ENCODE results near the gene CACNA1C. TPM values are rescaled to one million over a fixed set of nuclear protein-coding genes. Genes with fewer than 3 reads are reported as not detected.

The CACNA1C gene
- total RNA-seq, 1 experiment from 2014 or later, result 0.35 TPM

DNA sequence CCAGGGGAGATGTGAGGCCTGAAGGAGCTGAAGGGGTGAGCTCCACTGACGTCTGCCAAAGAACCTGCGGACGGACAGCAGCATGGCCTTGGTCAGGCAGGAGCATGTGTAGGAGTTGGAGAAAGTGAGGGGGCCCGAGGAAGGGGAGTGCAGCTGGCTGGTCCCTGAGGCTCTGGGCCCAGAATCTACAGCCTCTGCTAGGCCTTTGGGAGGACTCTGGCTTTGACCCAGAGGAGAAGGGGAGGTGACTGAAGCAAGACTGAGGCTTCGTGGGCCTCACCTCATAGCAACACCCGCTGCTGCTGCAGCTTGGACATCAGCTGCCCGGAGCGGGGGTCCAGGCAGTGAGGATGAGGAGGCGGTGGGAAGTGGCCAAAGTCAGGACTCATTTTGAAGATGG lies 525.4 kb downstream of the CACNA1C start:
- Histone ChIP-seq H3K36me3 (replicated peaks; ENCODE audit: control insufficient read depth, insufficient read depth, low read length) (no peaks in the 10 kb centered on the region), H3K27me3 (ENCODE audit: control insufficient read depth, insufficient read depth, low read length) (peaks cover 2% of the 10 kb centered on the region), H3K4me3 (ENCODE audit: insufficient read depth, low read depth, low read length) (no peak overlapping the region)
- DNase-seq, result no peak

DNA sequence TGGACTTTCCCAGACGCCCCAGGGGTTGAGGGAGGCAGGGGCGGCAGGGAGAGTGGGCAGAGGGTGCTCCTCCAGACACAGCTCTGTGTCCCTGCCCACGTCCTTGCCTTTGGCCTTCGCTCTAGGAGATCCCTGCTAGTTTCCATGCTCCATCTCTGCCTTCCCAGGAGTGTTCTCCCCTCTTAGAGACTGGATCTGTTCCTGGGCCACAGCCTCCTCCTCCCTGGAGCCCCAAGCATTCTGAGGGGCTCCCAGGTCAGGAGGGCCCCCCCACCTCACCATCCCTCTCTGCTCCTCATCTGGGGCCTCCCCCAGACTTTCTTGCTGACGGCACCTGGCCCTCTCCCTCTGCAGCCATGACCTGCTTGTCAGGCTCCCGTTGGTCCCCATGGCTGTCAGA lies 526.0 kb downstream of the CACNA1C start:
- DNase-seq, result no peak
- Histone ChIP-seq H3K4me3 (ENCODE audit: insufficient read depth, low read depth, low read length) (no peak overlapping the region), H3K27me3 (ENCODE audit: control insufficient read depth, insufficient read depth, low read length) (peaks cover 7% of the 10 kb centered on the region), H3K36me3 (replicated peaks; ENCODE audit: control insufficient read depth, insufficient read depth, low read length) (no peaks in the 10 kb centered on the region)

DNA sequence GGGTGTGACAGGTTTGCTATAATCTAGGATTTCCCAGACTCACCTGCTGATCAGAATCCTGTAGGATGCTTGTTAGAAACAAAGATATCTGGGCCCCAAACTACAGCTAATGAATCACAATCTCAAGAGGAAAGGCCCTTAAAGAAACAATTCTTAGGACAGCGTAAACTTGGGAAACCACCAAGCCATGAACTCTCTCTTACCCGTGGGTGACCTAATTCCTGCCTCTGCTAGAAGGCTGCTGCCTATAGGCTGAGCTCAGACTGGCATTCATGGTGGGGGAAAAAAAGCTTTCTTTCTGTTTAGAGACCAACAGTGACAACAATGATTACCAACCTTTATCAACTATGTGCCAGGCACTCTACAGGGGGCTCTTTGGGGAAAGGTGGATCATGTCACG lies 528.0 kb downstream of the CACNA1C start:
- no peaks in the 10 kb centered on the region for H3K36me3 ChIP-seq (replicated peaks; ENCODE audit: control insufficient read depth, insufficient read depth, low read length)
- DNase-seq, result no peak
- H3K4me3 ChIP-seq (ENCODE audit: insufficient read depth, low read depth, low read length), result no peak overlapping the region
- H3K27me3 ChIP-seq (ENCODE audit: control insufficient read depth, insufficient read depth, low read length), result peaks cover 12% of the 10 kb centered on the region

DNA sequence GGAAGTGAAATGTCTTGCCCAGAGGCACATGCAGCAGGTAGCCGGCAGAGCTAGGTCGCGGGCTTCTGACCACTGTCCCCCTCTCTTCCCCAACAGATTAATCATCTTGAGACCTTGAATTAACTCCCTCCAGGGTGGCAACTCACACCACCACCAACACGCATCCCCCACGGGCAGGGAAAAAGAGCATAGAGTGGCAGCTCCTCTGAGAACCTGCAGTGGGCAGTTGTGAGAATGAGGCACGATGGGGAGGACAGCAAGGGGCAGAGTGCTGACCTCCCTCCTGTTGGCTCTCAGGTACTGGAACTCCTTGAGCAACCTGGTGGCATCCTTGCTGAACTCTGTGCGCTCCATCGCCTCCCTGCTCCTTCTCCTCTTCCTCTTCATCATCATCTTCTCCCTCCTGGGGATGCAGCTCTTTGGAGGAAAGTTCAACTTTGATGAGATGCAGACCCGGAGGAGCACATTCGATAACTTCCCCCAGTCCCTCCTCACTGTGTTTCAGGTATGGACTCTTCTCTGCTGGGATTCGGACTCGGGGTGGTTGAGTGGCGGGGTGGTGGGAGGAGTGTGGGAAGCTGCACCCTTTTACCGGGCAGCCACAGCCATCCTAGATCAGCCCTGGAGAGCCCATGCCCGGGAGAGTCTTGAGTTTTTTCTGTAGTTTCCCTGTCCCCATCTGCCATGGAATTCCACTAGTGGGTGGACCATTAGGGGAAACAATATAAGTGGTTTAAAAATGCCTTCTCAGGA lies 528.7 kb downstream of the CACNA1C start:
- no peak for DNase-seq

DNA sequence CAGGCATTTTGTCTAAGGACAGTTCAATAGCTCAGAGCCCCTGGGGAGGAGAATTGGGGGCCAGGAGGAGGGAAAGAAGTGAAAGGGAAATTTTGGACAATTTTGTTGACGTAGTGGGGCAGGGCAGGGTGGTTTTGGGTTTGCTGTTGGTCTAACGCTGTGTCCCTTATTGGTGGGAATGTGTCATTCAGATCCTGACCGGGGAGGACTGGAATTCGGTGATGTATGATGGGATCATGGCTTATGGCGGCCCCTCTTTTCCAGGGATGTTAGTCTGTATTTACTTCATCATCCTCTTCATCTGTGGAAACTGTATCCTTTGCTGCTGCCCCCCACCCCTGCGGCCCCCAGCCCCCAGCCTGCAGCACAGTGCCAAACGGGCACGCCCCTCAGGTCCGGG lies 529.8 kb downstream of the CACNA1C start:
- H3K36me3 ChIP-seq (replicated peaks; ENCODE audit: control insufficient read depth, insufficient read depth, low read length), result no peaks in the 10 kb centered on the region
- H3K27me3 ChIP-seq (ENCODE audit: control insufficient read depth, insufficient read depth, low read length), result peaks cover 12% of the 10 kb centered on the region
- DNase-seq, result no peak
- no peak overlapping the region for H3K4me3 ChIP-seq (ENCODE audit: insufficient read depth, low read depth, low read length)

More for the DNA sequence above, 528.7 kb downstream of the CACNA1C start:
- Histone ChIP-seq H3K27me3 (ENCODE audit: control insufficient read depth, insufficient read depth, low read length) (peaks cover 12% of the 10 kb centered on the region), H3K36me3 (replicated peaks; ENCODE audit: control insufficient read depth, insufficient read depth, low read length) (no peaks in the 10 kb centered on the region), H3K4me3 (ENCODE audit: insufficient read depth, low read depth, low read length) (no peak overlapping the region)

DNA sequence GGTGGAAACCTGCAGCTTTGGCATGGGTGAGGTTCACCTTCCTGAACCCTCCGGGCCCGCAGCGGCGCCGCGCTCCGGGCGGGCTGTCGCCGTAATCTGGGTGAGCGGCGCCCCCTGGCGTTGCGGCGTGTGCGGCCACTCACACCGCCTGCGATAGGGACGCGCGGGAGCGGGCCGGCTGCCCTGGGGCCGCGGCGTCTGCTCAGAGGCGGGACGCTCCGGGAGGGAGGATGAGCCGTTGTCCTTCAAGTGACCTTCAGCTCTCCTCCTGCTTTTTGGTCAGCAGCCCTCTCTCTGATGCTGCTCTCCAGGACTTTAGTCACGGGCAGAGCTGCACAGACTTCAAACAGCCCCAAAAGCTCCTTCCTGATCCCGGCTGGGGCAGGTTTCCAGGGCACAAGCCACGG lies 530.3 kb downstream of the CACNA1C start:
- H3K27me3 ChIP-seq (ENCODE audit: control insufficient read depth, insufficient read depth, low read length), result peaks cover 12% of the 10 kb centered on the region
- no peaks in the 10 kb centered on the region for H3K36me3 ChIP-seq (replicated peaks; ENCODE audit: control insufficient read depth, insufficient read depth, low read length)
- DNase-seq, result peak; percentile 94
- H3K4me3 ChIP-seq (ENCODE audit: insufficient read depth, low read depth, low read length), result no peak overlapping the region

DNA sequence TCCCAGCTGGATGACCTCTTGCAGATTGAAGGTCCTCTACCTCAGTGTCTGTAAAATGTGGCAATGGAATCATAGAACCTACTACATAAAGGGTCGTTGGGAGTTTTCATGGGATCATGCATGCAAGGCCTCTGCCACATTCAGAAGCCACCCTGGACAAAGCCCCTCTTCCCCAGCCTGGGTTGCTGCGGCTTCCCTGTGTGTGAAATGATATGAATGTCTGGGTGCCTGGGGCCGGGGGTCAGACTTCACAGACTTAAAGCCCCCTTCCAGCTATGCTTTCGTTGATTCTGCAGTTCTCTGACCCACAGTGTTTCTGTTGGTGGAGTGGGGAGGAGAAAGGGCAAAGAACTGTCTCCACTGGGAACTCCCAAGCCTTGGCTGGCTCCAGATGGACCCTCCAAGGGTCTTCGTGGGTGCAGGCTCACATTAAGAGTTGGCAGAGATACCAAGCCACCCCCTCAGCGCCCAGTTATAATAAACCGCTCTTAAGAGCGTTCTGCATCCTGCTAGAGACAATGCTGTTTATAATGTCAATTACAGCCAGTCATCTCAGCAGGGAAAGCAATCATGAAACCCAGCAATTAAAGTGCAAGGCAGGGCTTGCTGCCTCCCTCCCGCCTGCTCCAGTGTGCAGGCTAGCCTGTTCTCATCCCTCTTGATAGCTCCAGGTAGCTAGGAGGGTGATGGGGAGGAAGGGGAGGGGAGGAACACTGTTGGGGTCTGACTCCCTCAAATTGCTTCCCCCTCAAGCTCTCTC lies 531.0 kb downstream of the CACNA1C start:
- H3K4me3 ChIP-seq (ENCODE audit: insufficient read depth, low read depth, low read length), result no peak overlapping the region
- no peaks in the 10 kb centered on the region for H3K36me3 ChIP-seq (replicated peaks; ENCODE audit: control insufficient read depth, insufficient read depth, low read length)
- no peak for DNase-seq
- H3K27me3 ChIP-seq (ENCODE audit: control insufficient read depth, insufficient read depth, low read length), result peaks cover 12% of the 10 kb centered on the region

DNA sequence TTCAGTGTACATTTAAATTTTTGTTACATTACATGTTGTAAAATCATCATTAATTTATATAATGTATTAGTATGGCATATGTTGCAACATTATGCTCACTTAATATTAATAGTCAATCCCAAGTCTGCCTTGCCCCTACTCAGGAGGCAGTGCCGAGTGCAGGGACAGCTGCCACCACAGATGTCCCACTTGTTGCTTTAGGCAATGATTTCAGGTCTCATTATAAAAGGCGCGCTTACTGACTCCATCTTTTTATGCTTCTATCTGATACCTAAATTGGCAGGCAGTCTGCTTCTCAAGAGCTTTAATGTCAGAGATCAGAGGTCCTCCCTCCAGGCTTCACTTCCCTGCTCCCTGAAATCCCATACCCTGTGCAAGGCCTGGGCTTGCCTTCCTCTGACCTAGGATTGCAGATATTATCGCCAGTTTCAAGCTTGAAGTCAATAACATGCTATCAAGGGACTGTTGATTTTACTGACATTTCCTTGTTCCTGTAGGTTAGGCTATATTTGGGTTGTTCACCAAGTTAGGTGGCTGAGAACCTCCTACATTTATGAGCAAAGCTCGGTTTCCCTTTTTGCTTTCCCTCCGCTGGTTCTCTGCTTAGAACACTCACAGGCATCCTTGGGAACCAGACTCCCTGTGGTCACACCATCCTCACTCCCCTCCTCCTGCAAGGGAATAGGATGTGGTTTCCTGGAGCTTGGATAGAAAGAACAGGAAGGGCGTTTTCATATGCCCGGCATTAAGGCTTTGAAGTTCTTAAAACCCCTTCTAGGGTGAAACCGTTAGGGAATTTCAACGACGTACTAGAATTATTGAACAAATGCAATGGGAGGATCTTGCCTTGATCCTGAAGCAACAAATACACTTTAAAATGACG lies 533.6 kb downstream of the CACNA1C start:
- DNase-seq, result peak; percentile 81
- Histone ChIP-seq H3K27me3 (ENCODE audit: control insufficient read depth, insufficient read depth, low read length) (peaks cover 12% of the 10 kb centered on the region), H3K4me3 (ENCODE audit: insufficient read depth, low read depth, low read length) (no peak overlapping the region), H3K36me3 (replicated peaks; ENCODE audit: control insufficient read depth, insufficient read depth, low read length) (no peaks in the 10 kb centered on the region)

DNA sequence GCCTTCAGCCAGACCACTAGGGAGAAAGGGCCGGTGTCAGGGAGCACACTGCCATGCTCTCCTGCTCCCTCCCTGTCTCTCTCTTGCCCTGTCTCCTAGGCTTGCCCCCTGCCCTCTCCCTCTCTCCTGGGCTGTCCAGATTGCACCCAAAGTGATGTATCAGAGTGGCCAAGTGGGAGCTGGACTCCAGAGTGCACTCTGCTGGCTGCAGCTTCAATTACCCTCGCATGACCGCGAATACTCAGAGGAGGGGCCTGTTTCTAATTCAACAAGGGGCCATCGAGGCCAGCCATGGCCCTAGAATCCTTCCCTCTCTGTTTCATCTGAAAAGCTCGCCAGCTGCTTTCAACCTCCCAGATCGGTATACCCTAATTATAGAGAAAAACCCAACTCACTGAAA lies 535.6 kb downstream of the CACNA1C start:
- peaks cover 9% of the 10 kb centered on the region for H3K27me3 ChIP-seq (ENCODE audit: control insufficient read depth, insufficient read depth, low read length)
- no peaks in the 10 kb centered on the region for H3K36me3 ChIP-seq (replicated peaks; ENCODE audit: control insufficient read depth, insufficient read depth, low read length)
- H3K4me3 ChIP-seq (ENCODE audit: insufficient read depth, low read depth, low read length), result no peak overlapping the region
- peak; percentile 70 for DNase-seq

DNA sequence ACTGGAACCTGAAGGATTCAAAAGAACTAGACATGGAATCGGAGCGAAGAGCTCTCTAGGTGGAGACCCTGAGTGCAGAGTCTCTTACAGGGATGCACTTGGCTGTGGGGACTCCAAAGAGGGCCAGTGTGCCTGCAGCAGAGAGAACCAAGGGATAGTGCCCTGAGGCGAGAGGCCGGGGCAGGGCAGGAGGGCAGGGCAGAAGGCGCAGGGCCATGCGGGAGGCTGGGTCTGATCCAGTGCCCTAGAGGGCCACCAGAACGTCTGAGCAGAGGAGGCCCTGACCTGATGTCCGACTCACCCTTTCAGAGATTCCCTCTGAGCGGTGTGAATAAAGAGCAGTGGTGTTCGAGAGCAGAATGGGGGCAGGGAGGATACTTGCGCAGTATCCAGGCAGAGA lies 536.6 kb downstream of the CACNA1C start:
- H3K27me3 ChIP-seq (ENCODE audit: control insufficient read depth, insufficient read depth, low read length), result peaks cover 3% of the 10 kb centered on the region; the same call in 1 of the 2 replicates
- no peak overlapping the region for H3K4me3 ChIP-seq (ENCODE audit: insufficient read depth, low read depth, low read length)
- DNase-seq, result no peak
- H3K36me3 ChIP-seq (replicated peaks; ENCODE audit: control insufficient read depth, insufficient read depth, low read length), result no peaks in the 10 kb centered on the region

DNA sequence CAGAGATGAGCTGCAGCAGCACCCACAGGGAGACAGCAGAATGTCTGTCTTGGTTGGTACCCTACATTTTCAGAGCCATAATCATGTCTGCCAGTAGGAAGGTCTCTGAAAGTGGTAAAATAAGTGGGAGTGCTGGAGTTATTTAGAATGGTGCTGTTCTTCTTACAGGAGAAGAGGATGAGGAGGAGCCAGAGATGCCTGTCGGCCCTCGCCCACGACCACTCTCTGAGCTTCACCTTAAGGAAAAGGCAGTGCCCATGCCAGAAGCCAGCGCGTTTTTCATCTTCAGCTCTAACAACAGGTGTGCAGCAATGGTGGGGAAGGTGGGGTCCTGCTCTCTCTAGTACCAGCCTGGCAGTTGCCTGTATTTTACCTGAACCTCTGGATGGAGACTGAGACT lies 540.3 kb downstream of the CACNA1C start:
- no peaks in the 10 kb centered on the region for H3K36me3 ChIP-seq (replicated peaks; ENCODE audit: control insufficient read depth, insufficient read depth, low read length)
- no peak for DNase-seq
- H3K4me3 ChIP-seq (ENCODE audit: insufficient read depth, low read depth, low read length), result no peak overlapping the region
- H3K27me3 ChIP-seq (ENCODE audit: control insufficient read depth, insufficient read depth, low read length), result no peaks in the 10 kb centered on the region

DNA sequence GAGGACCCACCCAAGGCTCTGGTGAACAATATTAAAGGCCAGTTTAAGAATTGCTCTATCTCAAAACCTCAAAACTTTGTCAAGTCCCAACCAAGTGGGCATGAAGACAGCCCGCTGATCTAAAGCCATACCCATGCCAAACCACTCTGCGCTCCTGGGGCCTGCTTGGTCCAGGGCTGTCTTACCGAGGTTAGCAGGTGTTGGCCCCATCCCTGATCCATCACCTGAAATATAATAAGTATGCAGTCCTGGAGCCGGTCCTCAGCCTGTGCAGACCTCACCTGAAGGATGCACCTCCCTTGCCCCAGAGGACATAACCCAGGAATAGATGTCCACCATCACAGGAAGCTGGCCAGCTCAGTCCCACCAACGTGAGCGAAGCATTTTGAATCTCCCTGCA lies 543.7 kb downstream of the CACNA1C start:
- H3K36me3 ChIP-seq (replicated peaks; ENCODE audit: control insufficient read depth, insufficient read depth, low read length), result no peaks in the 10 kb centered on the region

DNA sequence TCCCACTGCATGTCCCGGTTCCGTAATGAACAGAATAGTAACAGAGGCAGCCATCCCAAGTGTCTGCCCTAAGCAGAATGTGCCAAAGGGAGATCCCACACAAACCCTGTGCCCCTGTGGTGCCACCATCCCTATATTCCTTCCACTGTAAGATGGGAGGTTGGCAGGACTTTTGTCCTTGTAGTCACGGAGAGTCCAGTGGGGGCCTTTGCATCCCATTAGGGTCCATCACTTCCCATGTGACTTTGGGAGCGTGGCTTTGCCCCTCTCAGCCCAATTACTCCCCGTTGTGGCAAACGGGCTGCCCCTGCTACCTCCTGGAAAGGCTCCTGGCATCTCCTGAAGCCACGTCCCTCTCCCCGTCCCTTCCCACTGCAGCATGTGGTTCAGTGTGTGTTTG lies 552.5 kb downstream of the CACNA1C start:
- no peak for DNase-seq
- H3K4me3 ChIP-seq (ENCODE audit: insufficient read depth, low read depth, low read length), result no peak overlapping the region
- no peaks in the 10 kb centered on the region for H3K36me3 ChIP-seq (replicated peaks; ENCODE audit: control insufficient read depth, insufficient read depth, low read length)
- no peaks in the 10 kb centered on the region for H3K27me3 ChIP-seq (ENCODE audit: control insufficient read depth, insufficient read depth, low read length)

More for the DNA sequence above, 543.7 kb downstream of the CACNA1C start:
- Histone ChIP-seq H3K4me3 (ENCODE audit: insufficient read depth, low read depth, low read length) (no peak overlapping the region), H3K27me3 (ENCODE audit: control insufficient read depth, insufficient read depth, low read length) (no peaks in the 10 kb centered on the region)
- no peak for DNase-seq

DNA sequence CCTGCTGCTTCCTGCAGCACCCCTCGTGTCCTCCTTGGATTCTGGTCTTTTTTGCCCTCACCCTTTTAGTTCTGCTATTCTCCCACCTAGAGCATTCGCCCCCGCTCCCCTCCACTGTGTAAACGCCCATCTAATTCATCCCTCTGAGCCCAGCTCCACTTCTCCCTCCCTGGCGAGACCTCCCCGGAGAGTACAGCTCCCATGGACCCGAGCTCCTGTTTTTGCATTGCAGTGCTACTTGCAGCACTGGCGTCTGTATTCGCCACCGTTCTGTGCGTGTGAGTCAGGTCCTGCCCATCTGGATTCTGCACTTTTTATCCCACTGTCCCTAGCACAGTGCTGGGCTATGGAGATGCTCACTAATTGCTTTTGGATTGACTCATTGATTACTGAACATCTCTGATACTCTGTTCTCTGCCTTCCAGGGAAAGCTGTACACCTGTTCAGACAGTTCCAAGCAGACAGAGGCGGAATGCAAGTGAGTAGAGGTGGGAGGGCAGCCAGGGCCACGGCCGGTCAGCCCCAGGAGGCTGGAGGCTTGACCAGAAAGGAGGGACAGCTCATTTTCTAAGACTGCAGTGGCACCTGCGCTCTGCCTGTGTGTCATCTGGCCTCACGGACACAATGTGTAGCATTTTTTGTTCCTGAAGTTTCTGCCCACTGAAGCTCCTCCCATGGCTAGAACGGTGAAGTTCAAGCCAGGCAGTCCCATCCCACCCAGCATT lies 553.6 kb downstream of the CACNA1C start:
- no peak for DNase-seq
- Histone ChIP-seq H3K36me3 (replicated peaks; ENCODE audit: control insufficient read depth, insufficient read depth, low read length) (no peaks in the 10 kb centered on the region), H3K4me3 (ENCODE audit: insufficient read depth, low read depth, low read length) (no peak overlapping the region), H3K27me3 (ENCODE audit: control insufficient read depth, insufficient read depth, low read length) (no peaks in the 10 kb centered on the region)

Measured in H7 (cell line).